Measurements from ENCODE around the gene PBXIP1. TPM values are rescaled to one million over a fixed set of nuclear protein-coding genes. Genes with fewer than 3 reads are reported as not detected.
"Not testable (repeated sequence)": the region's sequence is repeated elsewhere in the genome, so short reads cannot be mapped to it uniquely, and the experiment has no call there.

Gene PBXIP1
- total RNA-seq, 1 experiment from 2014 or later, result 48.1 TPM

DNA sequence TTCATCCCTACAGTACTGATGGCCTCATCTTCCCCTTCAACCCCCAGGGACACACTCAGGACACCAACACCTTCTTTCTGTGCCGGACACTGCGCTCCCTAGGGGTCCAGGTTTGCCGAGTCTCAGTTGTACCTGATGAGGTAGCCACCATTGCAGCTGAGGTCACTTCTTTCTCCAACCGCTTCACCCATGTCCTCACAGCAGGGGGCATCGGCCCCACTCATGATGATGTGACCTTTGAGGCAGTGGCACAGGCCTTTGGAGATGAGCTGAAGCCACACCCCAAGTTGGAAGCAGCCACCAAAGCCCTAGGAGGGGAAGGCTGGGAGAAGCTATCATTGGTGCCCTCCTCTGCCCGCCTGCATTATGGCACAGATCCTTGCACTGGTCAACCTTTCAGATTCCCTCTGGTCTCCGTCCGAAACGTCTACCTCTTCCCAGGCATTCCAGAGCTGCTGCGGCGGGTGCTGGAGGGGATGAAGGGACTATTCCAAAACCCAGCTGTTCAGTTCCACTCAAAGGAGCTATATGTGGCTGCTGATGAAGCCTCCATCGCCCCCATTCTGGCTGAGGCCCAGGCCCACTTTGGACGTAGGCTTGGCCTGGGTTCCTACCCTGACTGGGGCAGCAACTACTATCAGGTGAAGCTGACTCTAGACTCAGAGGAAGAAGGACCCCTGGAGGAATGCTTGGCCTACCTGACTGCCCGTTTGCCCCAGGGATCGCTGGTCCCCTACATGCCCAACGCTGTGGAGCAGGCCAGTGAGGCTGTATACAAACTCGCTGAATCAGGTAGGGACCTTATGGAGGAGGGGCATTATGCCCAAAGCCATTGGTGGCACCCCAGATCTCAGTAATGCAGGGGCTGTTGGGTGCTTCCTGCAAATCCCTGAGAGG, 32.4 kb upstream of the PBXIP1 start:
- CTCF ChIA-PET, result interaction anchor here (0.9 to 1.2 kb wide), 3 partner anchors 12 to 32 kb away, joined by 3 to 4 read pairs (median 4); partner anchors contain the start of gene PBXIP1
- intact Hi-C loops (cut with micrococcal nuclease; ENCODE audit: unreplicated experiment), result no loop called here
- Mint-ChIP-seq H3K27me3 (ENCODE audit: unreplicated experiment) (no peaks in the 10 kb centered on the region), H3K27ac (ENCODE audit: unreplicated experiment) (no peak overlapping the region), H3K9me3 (ENCODE audit: low read depth, unreplicated experiment) (no peaks in the 10 kb centered on the region), H3K36me3 (ENCODE audit: insufficient read depth, unreplicated experiment) (peaks cover 30% of the 10 kb centered on the region), H3K4me3 (ENCODE audit: low read depth, unreplicated experiment) (no peak overlapping the region), H3K4me1 (ENCODE audit: low read depth, unreplicated experiment) (peaks cover 7% of the 10 kb centered on the region)
- BruUV-seq (replicated peaks), result no TSS peak
- no peak for DNase-seq
- TF ChIP-seq, protein P1, sequence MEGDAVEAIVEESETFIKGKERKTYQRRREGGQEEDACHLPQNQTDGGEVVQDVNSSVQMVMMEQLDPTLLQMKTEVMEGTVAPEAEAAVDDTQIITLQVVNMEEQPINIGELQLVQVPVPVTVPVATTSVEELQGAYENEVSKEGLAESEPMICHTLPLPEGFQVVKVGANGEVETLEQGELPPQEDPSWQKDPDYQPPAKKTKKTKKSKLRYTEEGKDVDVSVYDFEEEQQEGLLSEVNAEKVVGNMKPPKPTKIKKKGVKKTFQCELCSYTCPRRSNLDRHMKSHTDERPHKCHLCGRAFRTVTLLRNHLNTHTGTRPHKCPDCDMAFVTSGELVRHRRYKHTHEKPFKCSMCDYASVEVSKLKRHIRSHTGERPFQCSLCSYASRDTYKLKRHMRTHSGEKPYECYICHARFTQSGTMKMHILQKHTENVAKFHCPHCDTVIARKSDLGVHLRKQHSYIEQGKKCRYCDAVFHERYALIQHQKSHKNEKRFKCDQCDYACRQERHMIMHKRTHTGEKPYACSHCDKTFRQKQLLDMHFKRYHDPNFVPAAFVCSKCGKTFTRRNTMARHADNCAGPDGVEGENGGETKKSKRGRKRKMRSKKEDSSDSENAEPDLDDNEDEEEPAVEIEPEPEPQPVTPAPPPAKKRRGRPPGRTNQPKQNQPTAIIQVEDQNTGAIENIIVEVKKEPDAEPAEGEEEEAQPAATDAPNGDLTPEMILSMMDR (IDR thresholded peaks at IDR 0.05; ENCODE audit: unreplicated experiment), result peak; percentile 18

DNA sequence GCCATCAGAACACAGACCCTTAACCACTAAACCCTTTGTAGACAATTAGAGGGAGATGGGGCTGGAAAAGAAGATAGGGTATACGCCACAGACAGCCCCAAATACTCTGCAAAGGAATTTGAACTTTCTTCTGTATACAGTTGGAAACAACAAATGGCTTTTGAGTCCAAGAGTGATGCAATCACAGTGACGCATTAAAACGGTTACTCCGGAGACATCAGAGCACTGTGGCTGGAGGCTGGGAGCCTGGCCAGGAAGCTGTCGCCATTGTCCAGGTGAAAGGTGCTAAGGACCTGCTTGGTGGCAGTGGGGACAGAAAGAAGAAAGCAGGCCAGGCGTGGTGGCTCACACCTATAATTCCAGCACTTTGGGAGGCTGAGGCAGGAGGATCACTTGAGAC, 31.4 kb upstream of the PBXIP1 start:
- no TSS peak for BruUV-seq (replicated peaks)
- Mint-ChIP-seq H3K4me3 (ENCODE audit: low read depth, unreplicated experiment) (no peak overlapping the region), H3K36me3 (ENCODE audit: insufficient read depth, unreplicated experiment) (peaks cover 21% of the 10 kb centered on the region), H3K9me3 (ENCODE audit: low read depth, unreplicated experiment) (no peaks in the 10 kb centered on the region), H3K27me3 (ENCODE audit: unreplicated experiment) (no peaks in the 10 kb centered on the region), H3K4me1 (ENCODE audit: low read depth, unreplicated experiment) (peaks cover 7% of the 10 kb centered on the region), H3K27ac (ENCODE audit: unreplicated experiment) (no peak overlapping the region)
- CTCF ChIA-PET, result interaction anchor here (0.9 kb wide), 1 partner anchor 31 kb away, joined by 3 read pairs; the partner anchor contains the start of gene PBXIP1
- intact Hi-C loops (cut with micrococcal nuclease; ENCODE audit: unreplicated experiment), result no loop called here
- DNase-seq, result no peak
- TF ChIP-seq, protein P1 (IDR thresholded peaks at IDR 0.05; ENCODE audit: unreplicated experiment), result no peak

DNA sequence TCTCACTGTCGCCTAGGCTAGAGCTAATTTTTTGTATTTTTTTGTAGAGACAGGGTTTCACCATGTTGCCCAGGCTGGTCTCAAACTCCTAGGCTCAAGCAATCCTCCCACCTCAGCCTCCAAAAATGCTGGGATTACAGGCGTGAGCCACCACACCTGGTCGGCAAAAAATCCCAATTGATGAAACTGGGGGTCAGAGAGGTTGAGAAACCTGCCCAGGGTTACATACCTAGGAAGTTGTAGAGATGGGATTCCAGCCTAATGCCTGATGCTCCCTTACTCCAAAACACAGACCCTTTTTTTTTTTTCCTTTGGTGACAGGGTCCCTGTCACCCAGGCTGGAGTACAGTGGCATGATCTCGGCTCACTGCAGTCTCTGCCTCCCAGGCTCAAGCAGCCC, 30.8 kb upstream of the PBXIP1 start:
- H3K36me3 Mint-ChIP-seq (ENCODE audit: insufficient read depth, unreplicated experiment), result peaks cover 21% of the 10 kb centered on the region
- H3K27ac Mint-ChIP-seq (ENCODE audit: unreplicated experiment); BruUV-seq (replicated peaks); CTCF ChIA-PET; H3K4me1 Mint-ChIP-seq (ENCODE audit: low read depth, unreplicated experiment); intact Hi-C loops (cut with micrococcal nuclease; ENCODE audit: unreplicated experiment); H3K9me3 Mint-ChIP-seq (ENCODE audit: low read depth, unreplicated experiment); DNase-seq; H3K4me3 Mint-ChIP-seq (ENCODE audit: low read depth, unreplicated experiment); H3K27me3 Mint-ChIP-seq (ENCODE audit: unreplicated experiment): not testable (repeated sequence)

DNA sequence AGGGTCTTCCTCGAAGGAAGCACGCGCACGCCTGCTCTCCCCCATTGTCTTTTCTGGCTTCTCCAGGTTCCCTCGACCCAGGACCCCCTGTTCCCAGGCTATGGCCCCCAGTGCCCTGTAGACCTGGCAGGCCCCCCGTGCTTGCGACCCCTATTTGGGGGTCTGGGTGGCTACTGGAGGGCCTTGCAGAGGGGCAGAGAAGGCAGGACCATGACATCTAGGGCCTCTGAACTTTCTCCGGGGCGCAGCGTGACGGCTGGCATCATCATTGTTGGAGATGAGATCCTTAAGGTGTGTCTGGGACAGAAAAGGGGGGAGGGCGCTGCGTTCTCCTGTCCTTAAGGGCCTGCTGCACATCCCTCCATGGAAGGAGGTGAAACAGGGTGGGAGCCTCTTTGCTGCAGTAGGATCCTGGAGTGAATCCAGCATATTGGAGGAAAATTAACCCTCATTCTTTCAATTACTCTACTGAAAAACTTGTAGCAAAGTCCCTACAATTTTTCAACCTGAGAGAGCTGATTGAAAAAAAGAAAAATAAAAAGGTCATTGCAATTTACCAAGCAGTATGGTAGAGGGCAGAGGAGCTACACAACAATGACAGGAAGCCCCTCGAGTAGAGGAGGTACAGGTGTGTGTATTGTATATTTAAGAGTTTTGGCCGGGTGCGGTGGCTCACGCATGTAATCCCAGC, 28.0 kb upstream of the PBXIP1 start:
- Mint-ChIP-seq H3K4me1 (ENCODE audit: low read depth, unreplicated experiment) (peaks cover 7% of the 10 kb centered on the region), H3K27ac (ENCODE audit: unreplicated experiment) (no peak overlapping the region), H3K36me3 (ENCODE audit: insufficient read depth, unreplicated experiment) (peaks cover 38% of the 10 kb centered on the region), H3K4me3 (ENCODE audit: low read depth, unreplicated experiment) (no peak overlapping the region), H3K27me3 (ENCODE audit: unreplicated experiment) (no peaks in the 10 kb centered on the region), H3K9me3 (ENCODE audit: low read depth, unreplicated experiment) (no peaks in the 10 kb centered on the region)
- CTCF ChIA-PET, result interaction anchor here (0.6 to 2.8 kb wide), 8 partner anchors 8 to 77 kb away, joined by 4 to 11 read pairs (median 6); partner anchors contain the start of genes LENEP and PBXIP1
- DNase-seq, result no peak
- intact Hi-C loops (cut with micrococcal nuclease; ENCODE audit: unreplicated experiment), result no loop called here
- TF ChIP-seq, protein P1 (IDR thresholded peaks at IDR 0.05; ENCODE audit: unreplicated experiment), result no peak
- no TSS peak for BruUV-seq (replicated peaks)

All from Calu3 (cell line).